ENCODE measurements around the gene IQSEC3. TPM values are rescaled to one million over a fixed set of nuclear protein-coding genes. Genes with fewer than 3 reads are reported as not detected.

IQSEC3 gene
- total and polyA plus RNA-seq, 2 of the 13 experiments (the other 11 are each of a cell fraction or from before 2014, with no cell fraction given) = not detected

- peak; percentile 98 for TF ChIP-seq MEIS1 (CRISPR knock-in tag; IDR thresholded peaks at IDR 0.05; ENCODE audit: borderline replicate concordance)
- peak; percentile 94 for TF ChIP-seq ZNF292 (CRISPR knock-in tag; IDR thresholded peaks at IDR 0.05; ENCODE audit: borderline replicate concordance, low read depth)
- TF ChIP-seq CBX1 (IDR thresholded peaks at IDR 0.05; ENCODE audit: low read depth) = peak; percentile 64
- TF ChIP-seq ZNF644 (CRISPR knock-in tag; IDR thresholded peaks at IDR 0.05; ENCODE audit: low read depth) = 0 out of 2 replicates have a peak, but pooled peaks have one; percentile 55
- peak; percentile 100 for TF ChIP-seq NR2F6 (IDR thresholded peaks at IDR 0.05)
- peak; percentile 100 for TF ChIP-seq NR2F6 (CRISPR knock-in tag; IDR thresholded peaks at IDR 0.05)
- peak; percentile 89 for TF ChIP-seq FOXP1 (IDR thresholded peaks at IDR 0.05)
- TF ChIP-seq FOXP1 (CRISPR knock-in tag; IDR thresholded peaks at IDR 0.05) = peak; percentile 100
- TF ChIP-seq SKI (IDR thresholded peaks at IDR 0.05; ENCODE audit: partially characterized antibody) = peak; percentile 99
- TF ChIP-seq ZNF121 (CRISPR knock-in tag; IDR thresholded peaks at IDR 0.05) = peak; percentile 92
- peak; percentile 97 for TF ChIP-seq KDM4B (CRISPR knock-in tag; IDR thresholded peaks at IDR 0.05)
- TF ChIP-seq NFRKB (IDR thresholded peaks at IDR 0.05) = no peak
- no peak for TF ChIP-seq ZNF597 (CRISPR knock-in tag; IDR thresholded peaks at IDR 0.05)
- TF ChIP-seq RNF2 (conservative IDR thresholded peaks at IDR 0.05; ENCODE audit: low read depth) = peak; percentile 90
- TF ChIP-seq HHEX (CRISPR knock-in tag; IDR thresholded peaks at IDR 0.05) = peak; percentile 100
- TF ChIP-seq, protein P1, sequence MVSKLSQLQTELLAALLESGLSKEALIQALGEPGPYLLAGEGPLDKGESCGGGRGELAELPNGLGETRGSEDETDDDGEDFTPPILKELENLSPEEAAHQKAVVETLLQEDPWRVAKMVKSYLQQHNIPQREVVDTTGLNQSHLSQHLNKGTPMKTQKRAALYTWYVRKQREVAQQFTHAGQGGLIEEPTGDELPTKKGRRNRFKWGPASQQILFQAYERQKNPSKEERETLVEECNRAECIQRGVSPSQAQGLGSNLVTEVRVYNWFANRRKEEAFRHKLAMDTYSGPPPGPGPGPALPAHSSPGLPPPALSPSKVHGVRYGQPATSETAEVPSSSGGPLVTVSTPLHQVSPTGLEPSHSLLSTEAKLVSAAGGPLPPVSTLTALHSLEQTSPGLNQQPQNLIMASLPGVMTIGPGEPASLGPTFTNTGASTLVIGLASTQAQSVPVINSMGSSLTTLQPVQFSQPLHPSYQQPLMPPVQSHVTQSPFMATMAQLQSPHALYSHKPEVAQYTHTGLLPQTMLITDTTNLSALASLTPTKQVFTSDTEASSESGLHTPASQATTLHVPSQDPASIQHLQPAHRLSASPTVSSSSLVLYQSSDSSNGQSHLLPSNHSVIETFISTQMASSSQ (IDR thresholded peaks at IDR 0.05; ENCODE audit: low read depth) = peak; percentile 60
- TF ChIP-seq, protein P1 (CRISPR knock-in tag; IDR thresholded peaks at IDR 0.05; ENCODE audit: borderline replicate concordance) = peak; percentile 94
- TF ChIP-seq NFAT5 (CRISPR knock-in tag; IDR thresholded peaks at IDR 0.05) = no peak
- no peak; the same call in 1 of the 2 replicates for TF ChIP-seq ZNF138 (CRISPR knock-in tag; IDR thresholded peaks at IDR 0.05; ENCODE audit: low read depth)
- peak; percentile 74; the same call in 1 of the 2 replicates for TF ChIP-seq ZNF552 (CRISPR knock-in tag; IDR thresholded peaks at IDR 0.05; ENCODE audit: borderline replicate concordance)
- no peak for TF ChIP-seq ZNF549 (CRISPR knock-in tag; IDR thresholded peaks at IDR 0.05)
- peak; percentile 92 for TF ChIP-seq ERF (CRISPR knock-in tag; IDR thresholded peaks at IDR 0.05)
Measured at GRCh38 chr12:210277-211141, 143.9 kb downstream of the IQSEC3 start (continued).
